Erythroblast (primary cell): ENCODE results near the gene PMM2.
"Not testable (repeated sequence)": the region's sequence is repeated elsewhere in the genome, so short reads cannot be mapped to it uniquely, and the experiment has no call there.

Source experiments
- GATA1 ChIP-seq: IDR thresholded peaks from 2 replicates; pipeline ENCODE4 v1.6.1; 2011; ENCODE audit warnings: low read depth, mild to moderate bottlenecking, control low read depth, low read length, moderate library complexity
- POLR2A ChIP-seq: IDR thresholded peaks from 2 replicates; pipeline ENCODE4 v1.6.1; 2011; ENCODE audit warnings: mild to moderate bottlenecking, low read length

- TF ChIP-seq POLR2A, GATA1: not testable (repeated sequence)
These were observed 76.2 kb downstream of the PMM2 start for GRCh38 chr16:8873866-8874195.
